Measurements from ENCODE around the gene PILRB. TPM values are rescaled to one million over a fixed set of nuclear protein-coding genes. Genes with fewer than 3 reads are reported as not detected.
A peak's percentile ranks its signal among the peaks of the same experiment; 100 is the strongest.

The PILRB gene
- total and polyA plus RNA-seq, 9 of the 15 experiments (the other 6 are each of a cell fraction or from before 2014, with no cell fraction given) = 6.2 to 94.6 (median 37.0) TPM

- Histone ChIP-seq H3K27me3 (ENCODE audit: control insufficient read depth in 2 of 2, insufficient read depth in 2 of 2, low read length in 2 of 2) (peaks cover 24 to 33% of the 10 kb centered on the region in 2 experiments), H3K9ac (ENCODE audit: insufficient read depth in 1 of 2, low read depth in 2 of 2, low read length in 2 of 2) (no peak overlapping the region), H3K9me1 (ENCODE audit: control insufficient read depth, insufficient read depth, low read length) (no peaks in the 10 kb centered on the region), H3K4me3 (no peak overlapping the region), H3K9me3 (replicated peaks; ENCODE audit: control insufficient read depth, insufficient read depth, low read depth, low read length) (no peaks in the 10 kb centered on the region), H3K27ac (ENCODE audit: extremely low read depth, low read depth, low read length) (no peak overlapping the region), H3K4me2 (ENCODE audit: insufficient read depth, low read length) (no peak overlapping the region), H4K20me1 (replicated peaks; ENCODE audit: control insufficient read depth, insufficient read depth, low read length) (no peaks in the 10 kb centered on the region; the same call in 1 of the 2 replicates), H2AFZ (ENCODE audit: low read depth, low read length) (no peak overlapping the region), H3K79me2 (ENCODE audit: control insufficient read depth, insufficient read depth, low read length) (no peaks in the 10 kb centered on the region), H3K36me3 (ENCODE audit: control insufficient read depth, insufficient read depth, low read length) (no peaks in the 10 kb centered on the region), H3K4me1 (replicated peaks in 1 of 2; ENCODE audit: control insufficient read depth in 2 of 2, insufficient read depth in 2 of 2, low read length in 2 of 2) (peaks cover 4 to 5% of the 10 kb centered on the region in 2 experiments; a peak in 1 of 5 replicates)
- 13% methylated on average over 12 of the region's 12 CpGs for WGBS (ENCODE audit: insufficient coverage, low coverage, missing lambda C conversion rate)
- no TSS peak for BruUV-seq (replicated peaks)
- ChIA-PET CTCF (ENCODE audit: low intra/inter-chr PET ratio) (interaction anchor here (0.8 to 1.2 kb wide), 3 partner anchors 43 to 495 kb away, joined by 3 to 5 read pairs (median 4); no protein-coding TSS in a partner anchor), POLR2A (interaction anchor here (0.5 to 2.4 kb wide), 9 partner anchors 8 to 844 kb away, joined by 3 to 13 read pairs (median 3); partner anchors contain the start of genes MEPCE and ZCWPW1)
- FAIRE-seq (peak; percentile 94), DNase-seq (ENCODE audit: extremely low read depth in 1 of 4, low spot score in 3 of 4) (peak; percentile 69 to 85 (median 75)), ATAC-seq (peak; percentile 96)
- intact Hi-C loops (cut with micrococcal nuclease) = loop anchor here (2.0 to 10.0 kb wide), 3 partner anchors 35 to 317 kb away; partner anchors contain the start of genes EPO and PILRA
- in situ Hi-C loops (cut with MboI) = no loop called here
- TF ChIP-seq RHOXF2B (CRISPR knock-in tag; conservative IDR thresholded peaks at IDR 0.05) = no peak
- no peak for TF ChIP-seq GTF2E2 (tag; IDR thresholded peaks at IDR 0.05)
- no peak for TF ChIP-seq ADNP (tag; IDR thresholded peaks at IDR 0.05)
- TF ChIP-seq ETV1 (tag; conservative IDR thresholded peaks at IDR 0.05; ENCODE audit: low read depth) = no peak
- TF ChIP-seq MAFK (IDR thresholded peaks at IDR 0.05; ENCODE audit: low read length) = peak; percentile 38; the same call in 1 of the 2 replicates
- 0 out of 2 replicates have a peak, but pooled peaks have one; percentile 10 for TF ChIP-seq CXXC5 (CRISPR knock-in tag; IDR thresholded peaks at IDR 0.05)
- TF ChIP-seq CCAR2 (IDR thresholded peaks at IDR 0.05; ENCODE audit: low read depth, low read length) = no peak
- no peak for TF ChIP-seq DMBX1 (CRISPR knock-in tag; IDR thresholded peaks at IDR 0.05; ENCODE audit: borderline replicate concordance)
- no peak for TF ChIP-seq ZBTB17 (CRISPR knock-in tag; IDR thresholded peaks at IDR 0.05)
- TF ChIP-seq CREM (IDR thresholded peaks at IDR 0.05; ENCODE audit: low read depth) = peak; percentile 48; the same call in 1 of the 2 replicates
- TF ChIP-seq REST (IDR thresholded peaks at IDR 0.05; ENCODE audit: borderline replicate concordance) = peak; percentile 65; the same call in 1 of the 2 replicates
- no peak for TF ChIP-seq REST (CRISPR knock-in tag; IDR thresholded peaks at IDR 0.05; ENCODE audit: low read depth)
- no peak for TF ChIP-seq KLF10 (CRISPR knock-in tag; IDR thresholded peaks at IDR 0.05)
- no peak for TF ChIP-seq NR2F6 (CRISPR knock-in tag; IDR thresholded peaks at IDR 0.05)
- peak; percentile 52; the same call in 1 of the 2 replicates for TF ChIP-seq C11orf30 (IDR thresholded peaks at IDR 0.05; ENCODE audit: low read depth)
These were observed 49.6 kb downstream of the PILRB start for GRCh38 chr7:100407285-100408180.
